WTC11 (cell line): ENCODE data around the gene HSF2BP. TPM values are rescaled to one million over a fixed set of nuclear protein-coding genes. Genes with fewer than 3 reads are reported as not detected.

Experiments used
- ATAC-seq: fragments of 200-7000 bp; cut with Tn5 transposase; 2 replicates; pipeline ENCODE4 v1.10.0; 2021; ENCODE audit warnings: mild to moderate bottlenecking, moderate library complexity
- CTCF ChIA-PET: fragments of 300-600 bp; sonication (Branson Sonifier 250); formaldehyde crosslinking; loops from one replicate; lab custom pipeline; 2021; ENCODE audit warnings: antibody characterized with exemption; lab: Charles Lee
- POLR2A ChIA-PET: fragments of 350-600 bp; sonication (Branson Sonifier 250); formaldehyde crosslinking; loops from one replicate; lab custom pipeline; 2021; ENCODE audit warnings: antibody characterized with exemption; lab: Charles Lee
- DNase-seq: peaks from one replicate; pipeline ENCODE4 v3.0.0; 2021; ENCODE audit warnings: low spot score
- H3K27ac Mint-ChIP-seq: 2 replicates; pipeline ENCODE4 v1.8.0; 2021; ENCODE audit warnings: mixed read lengths
- H3K27me3 Mint-ChIP-seq: 2 replicates; pipeline ENCODE4 v1.8.0; 2021; ENCODE audit warnings: low read depth, mild to moderate bottlenecking, moderate library complexity, mixed read lengths
- H3K36me3 Mint-ChIP-seq: 2 replicates; pipeline ENCODE4 v1.8.0; 2021; ENCODE audit warnings: mixed read lengths
- H3K4me1 Mint-ChIP-seq: 2 replicates; pipeline ENCODE4 v1.8.0; 2022; ENCODE audit warnings: mixed read lengths
- H3K4me3 Mint-ChIP-seq: 2 replicates; pipeline ENCODE4 v1.8.0; 2021; ENCODE audit warnings: mild to moderate bottlenecking, moderate library complexity, mixed read lengths
- H3K9me3 Mint-ChIP-seq: 2 replicates; pipeline ENCODE4 v1.8.0; 2021; ENCODE audit warnings: mixed read lengths
- CBFB ChIP-seq: sonication (generic); formaldehyde crosslinking; IDR thresholded peaks from 2 replicates; pipeline ENCODE4 v1.8.1; 2022; ENCODE audit warnings: mild to moderate bottlenecking, low read depth, missing genetic modification reagents
- CREB1 ChIP-seq: sonication (generic); formaldehyde crosslinking; IDR thresholded peaks from 2 replicates; pipeline ENCODE4 v1.8.0; 2023; ENCODE audit warnings: mild to moderate bottlenecking, missing genetic modification reagents
- E2F1 ChIP-seq: sonication (generic); formaldehyde crosslinking; IDR thresholded peaks from 2 replicates; pipeline ENCODE4 v1.8.0; 2022; ENCODE audit warnings: mild to moderate bottlenecking, missing genetic modification reagents
- E2F4 ChIP-seq: sonication (generic); formaldehyde crosslinking; IDR thresholded peaks from 2 replicates; pipeline ENCODE4 v1.8.1; 2022; ENCODE audit warnings: low read depth, mild to moderate bottlenecking, moderate library complexity, missing genetic modification reagents, borderline replicate concordance
- IRF1 ChIP-seq: sonication (generic); formaldehyde crosslinking; IDR thresholded peaks from 2 replicates; pipeline ENCODE4 v1.8.0; 2023; ENCODE audit warnings: missing genetic modification reagents
- KAT7 ChIP-seq: sonication (generic); formaldehyde crosslinking; IDR thresholded peaks from 2 replicates; pipeline ENCODE4 v1.8.1; 2023; ENCODE audit warnings: missing genetic modification reagents, mild to moderate bottlenecking, borderline replicate concordance
- MAX ChIP-seq: sonication (generic); formaldehyde crosslinking; IDR thresholded peaks from 2 replicates; pipeline ENCODE4 v1.8.0; 2022; ENCODE audit warnings: mild to moderate bottlenecking, missing genetic modification reagents
- NFYB ChIP-seq: sonication (generic); formaldehyde crosslinking; conservative IDR thresholded peaks from 2 replicates; pipeline ENCODE4 v1.8.0; 2022; ENCODE audit warnings: low read depth, missing genetic modification reagents
- OVOL2 ChIP-seq: fragments of 250-450 bp; sonication (Bioruptor Pico); IDR thresholded peaks from 2 replicates; pipeline ENCODE4 v1.9.0; 2021; ENCODE audit warnings: mild to moderate bottlenecking, borderline replicate concordance
- PRDM15 ChIP-seq: sonication (generic); formaldehyde crosslinking; IDR thresholded peaks from 2 replicates; pipeline ENCODE4 v1.8.0; 2022; ENCODE audit warnings: missing genetic modification reagents
- SMAD3 ChIP-seq: sonication (generic); formaldehyde crosslinking; IDR thresholded peaks from 2 replicates; pipeline ENCODE4 v1.8.0; 2022; ENCODE audit warnings: missing genetic modification reagents, mild to moderate bottlenecking, borderline replicate concordance
- SMAD4 ChIP-seq: sonication (generic); formaldehyde crosslinking; IDR thresholded peaks from 2 replicates; pipeline ENCODE4 v1.8.0; 2022; ENCODE audit warnings: mild to moderate bottlenecking, missing genetic modification reagents
- SOX15 ChIP-seq: fragments of 250-450 bp; sonication (Bioruptor Pico); IDR thresholded peaks from 2 replicates; pipeline ENCODE4 v1.9.0; 2021; ENCODE audit warnings: mild to moderate bottlenecking
- TP53 ChIP-seq: sonication (generic); formaldehyde crosslinking; IDR thresholded peaks from 2 replicates; pipeline ENCODE4 v1.8.1; 2023; ENCODE audit warnings: mild to moderate bottlenecking, missing genetic modification reagents
- USF2 ChIP-seq: sonication (generic); formaldehyde crosslinking; IDR thresholded peaks from 2 replicates; pipeline ENCODE4 v1.8.1; 2023; ENCODE audit warnings: mild to moderate bottlenecking, missing genetic modification reagents, moderate library complexity
- ZBTB21 ChIP-seq: sonication (generic); formaldehyde crosslinking; IDR thresholded peaks from 2 replicates; pipeline ENCODE4 v1.8.1; 2023; ENCODE audit warnings: mild to moderate bottlenecking, missing genetic modification reagents, borderline replicate concordance
- ZBTB43 ChIP-seq: sonication (generic); formaldehyde crosslinking; IDR thresholded peaks from 2 replicates; pipeline ENCODE4 v1.8.1; 2023; ENCODE audit warnings: mild to moderate bottlenecking, missing genetic modification reagents
- ZNF121 ChIP-seq: sonication (generic); formaldehyde crosslinking; IDR thresholded peaks from 2 replicates; pipeline ENCODE4 v1.8.0; 2023; ENCODE audit warnings: missing genetic modification reagents
- ZNF219 ChIP-seq: sonication (generic); formaldehyde crosslinking; IDR thresholded peaks from 2 replicates; pipeline ENCODE4 v1.8.0; 2023; ENCODE audit warnings: missing genetic modification reagents, mild to moderate bottlenecking, borderline replicate concordance
- ZNF396 ChIP-seq: fragments of 250-450 bp; sonication (Bioruptor Pico); IDR thresholded peaks from 2 replicates; pipeline ENCODE4 v1.8.0; 2021; ENCODE audit warnings: mild to moderate bottlenecking, moderate library complexity, borderline replicate concordance
- ZNF425 ChIP-seq: fragments of 250-450 bp; sonication (Bioruptor Pico); conservative IDR thresholded peaks from 2 replicates; pipeline ENCODE4 v1.9.0; 2021; ENCODE audit warnings: mild to moderate bottlenecking
- total RNA-seq: library from RNA; stranded (reverse); gene quantifications from 3 replicates; pipeline ENCODE4 v1.2.3, GENCODE V29; 2021

HSF2BP gene
- total RNA-seq, 1 experiment from 2014 or later = 1.1 TPM

GRCh38 chr21:43659136-43660000 lies at the start of gene HSF2BP, which contains the start of gene RRP1B (continued):
- peak; percentile 65 for TF ChIP-seq PRDM15 (CRISPR knock-in tag)
- TF ChIP-seq TP53 (CRISPR knock-in tag) = no peak; the same call in none of the 2 replicates
- TF ChIP-seq ZBTB21 (CRISPR knock-in tag) = no peak
- peak; percentile 94 for TF ChIP-seq E2F1 (CRISPR knock-in tag)
- TF ChIP-seq SMAD3 (CRISPR knock-in tag) = peak; percentile 88
- peak; percentile 50; the same call in 1 of the 2 replicates for TF ChIP-seq SMAD4
- peak; percentile 79 for TF ChIP-seq ZBTB43
- TF ChIP-seq ZNF425 (CRISPR knock-in tag) = no peak
- TF ChIP-seq OVOL2 (CRISPR knock-in tag) = no peak
- TF ChIP-seq NFYB (CRISPR knock-in tag) = peak; percentile 56
- TF ChIP-seq ZNF219 (CRISPR knock-in tag) = peak; percentile 39; the same call in 1 of the 2 replicates
- TF ChIP-seq CREB1 (CRISPR knock-in tag) = peak; percentile 95
- TF ChIP-seq KAT7 (CRISPR knock-in tag) = peak; percentile 90; the same call in 1 of the 2 replicates
- TF ChIP-seq CBFB = no peak; the same call in none of the 2 replicates

- no peaks in the 10 kb centered on the region for H3K36me3 Mint-ChIP-seq
- peaks cover 21% of the 10 kb centered on the region for H3K4me1 Mint-ChIP-seq
- CTCF ChIA-PET = no interaction called here
- POLR2A ChIA-PET = no interaction called here
- DNase-seq = no peak
- H3K27ac Mint-ChIP-seq = no peak overlapping the region
- no peak for ATAC-seq
- H3K4me3 Mint-ChIP-seq = no peak overlapping the region
- H3K9me3 Mint-ChIP-seq = peaks cover 4% of the 10 kb centered on the region
- no peaks in the 10 kb centered on the region for H3K27me3 Mint-ChIP-seq
- TF ChIP-seq IRF1 (CRISPR knock-in tag) (no peak), E2F4 (CRISPR knock-in tag) (no peak), CBFB (no peak), USF2 (no peak), ZNF121 (CRISPR knock-in tag) (no peak), ZNF396 (CRISPR knock-in tag) (no peak), MAX (CRISPR knock-in tag) (no peak), E2F1 (CRISPR knock-in tag) (no peak), SOX15 (no peak), TP53 (CRISPR knock-in tag) (no peak)
Observed at GRCh38 chr21:43708745-43709381, 49.6 kb upstream of the HSF2BP start.
